Measurements from ENCODE around the gene NUBP2. TPM values are rescaled to one million over a fixed set of nuclear protein-coding genes. Genes with fewer than 3 reads are reported as not detected.

The NUBP2 gene
- total and polyA plus RNA-seq, 10 of the 15 experiments (the other 5 are each of a cell fraction or from before 2014, with no cell fraction given): 1.9 to 129 (median 51.7) TPM

- no peak for TF ChIP-seq TBL1XR1 (IDR thresholded peaks at IDR 0.05; ENCODE audit: low read depth, low read length)
Measured at GRCh38 chr16:1820946-1821290, 38.2 kb downstream of the NUBP2 start (continued).

- intact Hi-C loops (cut with micrococcal nuclease; ENCODE audit: unreplicated experiment): no loop called here
- no peak overlapping the region for H2AFZ ChIP-seq (ENCODE audit: control insufficient read depth, low read depth, low read length)
- TF ChIP-seq SUZ12 (IDR thresholded peaks at IDR 0.05; ENCODE audit: unreplicated experiment) (no peak), ZNF274 (IDR thresholded peaks at IDR 0.05; ENCODE audit: insufficient read depth, insufficient read length) (no peak), NFXL1 (IDR thresholded peaks at IDR 0.05; ENCODE audit: borderline replicate concordance) (no peak), NFIC (IDR thresholded peaks at IDR 0.05; ENCODE audit: low read depth, low read length) (no peak), JUNB (IDR thresholded peaks at IDR 0.05) (no peak), ZNF622 (IDR thresholded peaks at IDR 0.05) (no peak), MEF2A (IDR thresholded peaks at IDR 0.05; ENCODE audit: insufficient read depth, low read depth, low read length) (no peak), POLR2AphosphoS2 (IDR thresholded peaks at IDR 0.05; ENCODE audit: low read depth, low read length) (no peak), YBX1 (IDR thresholded peaks at IDR 0.05) (no peak), PRDM15 (CRISPR knock-in tag; IDR thresholded peaks at IDR 0.05) (no peak), EZH2 (IDR thresholded peaks at IDR 0.05; ENCODE audit: borderline replicate concordance, control insufficient read depth, low read depth, low read length) (no peak), ZNF207 (IDR thresholded peaks at IDR 0.05; ENCODE audit: borderline replicate concordance) (no peak), JUND (IDR thresholded peaks at IDR 0.05; ENCODE audit: low read depth, low read length) (no peak), CUX1 (IDR thresholded peaks at IDR 0.05; ENCODE audit: insufficient replicate concordance, low read depth, low read length) (no peak)
Measured at GRCh38 chr16:1821861-1822611, 39.3 kb downstream of the NUBP2 start.

More at GRCh38 chr16:1821861-1822611, 39.3 kb downstream of the NUBP2 start:
- Histone ChIP-seq H3K4me2 (ENCODE audit: control insufficient read depth, insufficient read depth) (no peak overlapping the region), H3K36me3 (ENCODE audit: control insufficient read depth in 2 of 2, insufficient read depth in 2 of 2, low read length in 1 of 2) (no peaks in the 10 kb centered on the region), H3K27ac (ENCODE audit: control insufficient read depth, insufficient read depth) (no peak overlapping the region), H3K9me3 (replicated peaks; ENCODE audit: control insufficient read depth, insufficient read depth, low read length) (no peaks in the 10 kb centered on the region), H3K9ac (ENCODE audit: control insufficient read depth, insufficient read depth, low read length) (no peak overlapping the region), H3K4me3 (no peak overlapping the region), H3K79me2 (ENCODE audit: control insufficient read depth, insufficient read depth, low read length) (peaks cover under 1% of the 10 kb centered on the region), H3K4me1 (ENCODE audit: control insufficient read depth, insufficient read depth, low read length) (no peaks in the 10 kb centered on the region), H4K20me1 (ENCODE audit: control insufficient read depth, insufficient read depth) (no peaks in the 10 kb centered on the region), H3K27me3 (replicated peaks in 1 of 2; ENCODE audit: control insufficient read depth in 2 of 2, insufficient read depth in 2 of 2, low read length in 1 of 2) (no peaks in the 10 kb centered on the region)
- ChIA-PET POLR2A (no interaction called here), CTCF (no interaction called here), SMC1A (ENCODE audit: uncharacterized antibody, unreplicated experiment) (no interaction called here), RAD21 (ENCODE audit: unreplicated experiment) (no interaction called here)
- no TSS peak for BruUV-seq (replicated peaks)
- 67% methylated on average over 21 of the region's 24 CpGs for WGBS (ENCODE audit: insufficient coverage, insufficient replicate concordance, low lambda C conversion rate, missing lambda C conversion rate)
- in situ Hi-C loops (cut with MboI): no loop called here
- DNase-seq (ENCODE audit: low read depth, low spot score): no peak
- no peak for ATAC-seq
- no peak for FAIRE-seq
